Memory B cell (primary cell): ENCODE data around the gene TMEM141.

ENCODE experiments used
- ATAC-seq: fragments of 150-1000 bp; cut with Tn5 transposase; 2 replicates; pipeline ENCODE4 v1.10.0; 2021; ENCODE audit warnings: low read depth, mild to moderate bottlenecking, moderate library complexity
- DNase-seq, 2 donors: peaks; one replicate each; pipeline ENCODE4 v3.0.0; 2022; ENCODE audit warnings: low spot score in 2 of 2
- H3K27ac Mint-ChIP-seq: one replicate; pipeline ENCODE4 v1.8.0; 2022; ENCODE audit warnings: mild to moderate bottlenecking, moderate library complexity, mixed read lengths
- H3K27me3 Mint-ChIP-seq: one replicate; pipeline ENCODE4 v1.8.0; 2022; ENCODE audit warnings: mixed read lengths
- H3K36me3 Mint-ChIP-seq: one replicate; pipeline ENCODE4 v1.8.0; 2022; ENCODE audit warnings: mild to moderate bottlenecking, mixed read lengths
- H3K4me1 Mint-ChIP-seq: one replicate; pipeline ENCODE4 v1.8.0; 2022; ENCODE audit warnings: mixed read lengths
- H3K4me3 Mint-ChIP-seq: one replicate; pipeline ENCODE4 v1.8.0; 2022; ENCODE audit warnings: mild to moderate bottlenecking, moderate library complexity, mixed read lengths
- H3K9me3 Mint-ChIP-seq: one replicate; pipeline ENCODE4 v1.8.0; 2022; ENCODE audit warnings: mixed read lengths

Gene TMEM141

DNA sequence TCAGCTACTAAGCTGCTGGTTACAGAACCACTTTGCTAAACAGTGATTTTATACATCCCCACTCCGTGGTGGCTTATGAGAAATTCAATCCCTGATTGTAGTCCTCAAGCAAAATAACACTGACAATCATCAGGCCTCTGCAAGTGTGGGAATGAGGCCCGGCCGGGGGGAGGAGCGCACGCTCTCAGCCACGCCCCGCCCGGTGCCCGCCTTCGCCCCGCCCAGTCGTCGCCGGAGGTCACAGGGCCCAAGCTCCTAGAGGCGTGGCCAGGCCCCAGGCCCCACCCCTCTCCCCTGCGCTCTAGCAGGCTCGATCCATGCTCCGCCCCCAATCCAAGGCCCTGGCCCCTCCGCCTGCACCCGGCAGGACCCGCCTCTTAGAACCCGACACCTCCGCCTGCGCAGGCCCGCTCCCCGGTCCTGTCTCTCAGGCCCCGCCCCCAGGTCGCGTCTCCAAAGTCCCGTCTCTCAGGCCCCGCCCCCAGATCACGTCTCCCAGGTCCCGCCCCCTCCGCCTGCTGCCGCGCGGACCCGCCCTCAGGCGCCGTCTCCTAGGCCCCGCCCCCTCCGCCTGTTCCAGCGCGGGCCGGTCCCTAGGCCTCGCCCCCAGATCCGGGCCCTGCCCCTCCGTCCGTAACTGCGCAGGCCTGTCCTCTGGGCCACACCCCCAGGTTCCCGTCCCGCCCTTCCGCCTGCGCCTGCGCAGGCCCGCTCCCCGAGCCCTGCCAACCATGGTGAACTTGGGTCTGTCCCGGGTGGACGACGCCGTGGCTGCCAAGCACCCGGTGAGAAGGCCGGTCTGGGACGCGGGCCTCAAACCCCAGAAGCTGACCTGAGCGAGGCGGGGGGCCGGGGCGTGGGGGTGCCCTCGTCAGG is at the start of gene TMEM141:
Gene TMEM141 (plus strand): TSS at position 705 of the 876 bp plus-strand sequence. CDS start 27 bp downstream, at position 732.
- DNase-seq (peak; percentile 99), ATAC-seq (peak; percentile 80)
- H3K4me1 Mint-ChIP-seq = peaks cover 12% of the 10 kb centered on the region
- peak within 1 kb of the TSS; percentile 98 for H3K27ac Mint-ChIP-seq
- peak within 1 kb of the TSS; percentile 91 for H3K4me3 Mint-ChIP-seq
- H3K36me3 Mint-ChIP-seq = no peaks in the 10 kb centered on the region
- no peaks in the 10 kb centered on the region for H3K27me3 Mint-ChIP-seq
- no peaks in the 10 kb centered on the region for H3K9me3 Mint-ChIP-seq

DNA sequence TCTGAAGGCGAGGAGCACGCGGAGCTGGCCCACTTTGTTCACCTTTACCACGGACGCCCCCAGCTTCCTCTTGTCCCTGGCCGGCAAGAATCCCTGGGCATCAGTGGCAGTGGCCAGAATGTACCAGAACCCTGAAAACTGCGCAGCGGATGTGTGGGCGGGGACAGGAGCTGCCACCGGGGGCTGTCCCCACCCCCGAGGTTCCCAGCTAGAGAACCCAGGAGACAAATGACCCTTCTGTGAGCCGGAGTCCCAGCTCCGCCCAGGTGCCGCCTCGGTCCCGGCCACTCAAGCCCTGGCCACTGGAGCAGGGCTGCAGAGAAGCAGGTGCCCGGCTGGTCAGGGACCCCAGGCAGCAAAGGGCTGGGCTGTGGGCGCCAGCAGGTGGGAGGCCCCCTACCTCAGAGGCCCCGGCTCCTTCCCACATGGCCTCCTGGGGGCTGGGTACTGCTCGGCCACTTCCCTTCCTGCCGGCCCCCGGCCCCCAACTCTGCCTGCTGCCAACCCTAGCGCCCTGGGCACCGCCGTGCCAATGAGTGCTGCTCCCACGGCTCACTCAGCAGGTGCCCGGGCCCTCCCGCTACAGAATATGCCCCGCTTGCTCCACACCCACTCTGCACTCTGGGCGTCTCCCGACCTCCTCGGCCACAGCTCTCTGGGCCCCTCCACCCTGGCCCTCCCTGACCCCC is 49.1 kb upstream of the TMEM141 start:
- Mint-ChIP-seq H3K27ac (peak overlapping the region; percentile 79), H3K27me3 (no peaks in the 10 kb centered on the region), H3K36me3 (peaks cover 14% of the 10 kb centered on the region), H3K4me1 (peaks cover 18% of the 10 kb centered on the region), H3K4me3 (peak overlapping the region; percentile 92), H3K9me3 (no peaks in the 10 kb centered on the region)
- no peak for DNase-seq
- peak; percentile 72 for ATAC-seq

DNA sequence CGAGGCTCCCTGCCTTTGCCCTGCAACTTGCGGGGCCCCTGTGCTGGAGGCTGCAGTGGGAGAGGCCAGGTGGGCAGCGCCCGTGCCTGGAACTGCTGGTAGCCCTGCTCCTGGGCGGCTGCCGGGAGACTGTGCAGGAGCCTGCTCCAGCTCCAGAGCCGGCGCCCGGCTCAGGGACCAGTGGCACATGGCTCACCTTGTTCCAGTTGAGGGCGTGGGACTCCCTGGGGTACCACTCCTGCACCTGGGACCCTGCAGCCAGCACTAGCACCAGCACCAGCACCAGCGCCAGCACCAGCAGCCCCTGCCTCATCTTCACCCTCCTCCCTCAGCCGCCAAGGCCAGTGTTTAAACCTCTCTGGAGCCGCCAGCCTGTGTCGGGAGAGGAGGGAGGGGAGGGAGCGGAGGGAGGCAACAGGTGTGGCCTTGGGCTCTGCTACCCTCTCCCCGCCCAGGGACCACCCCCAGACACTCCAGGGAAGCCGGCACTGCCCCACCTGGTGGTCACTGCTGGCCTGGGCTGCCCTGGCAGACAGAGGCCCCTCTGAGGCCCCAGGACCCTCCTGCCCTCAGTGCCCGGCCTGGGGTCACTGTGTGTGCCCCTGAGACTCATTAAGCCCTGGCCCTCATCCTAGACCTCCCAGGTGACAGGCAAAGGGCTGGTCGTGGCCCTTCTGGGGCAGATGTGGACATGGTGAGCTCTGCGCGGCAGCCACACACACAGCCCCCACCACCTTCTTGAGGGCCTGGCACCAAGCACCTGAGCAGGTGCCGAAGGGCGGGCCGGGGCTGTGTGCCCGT is 48.4 kb upstream of the TMEM141 start, which contains the start of gene LCN10:
Gene LCN10 (minus strand): TSS at position 350 of the 801 bp plus-strand sequence. CDS start 37 bp downstream, at position 313.
- peak within 1 kb of the TSS; percentile 92 for H3K4me3 Mint-ChIP-seq
- no peaks in the 10 kb centered on the region for H3K9me3 Mint-ChIP-seq
- H3K27me3 Mint-ChIP-seq = no peaks in the 10 kb centered on the region
- no peak for DNase-seq
- H3K36me3 Mint-ChIP-seq = peaks cover 14% of the 10 kb centered on the region
- peak within 1 kb of the TSS; percentile 79 for H3K27ac Mint-ChIP-seq
- ATAC-seq = peak; percentile 9
- peaks cover 19% of the 10 kb centered on the region for H3K4me1 Mint-ChIP-seq

DNA sequence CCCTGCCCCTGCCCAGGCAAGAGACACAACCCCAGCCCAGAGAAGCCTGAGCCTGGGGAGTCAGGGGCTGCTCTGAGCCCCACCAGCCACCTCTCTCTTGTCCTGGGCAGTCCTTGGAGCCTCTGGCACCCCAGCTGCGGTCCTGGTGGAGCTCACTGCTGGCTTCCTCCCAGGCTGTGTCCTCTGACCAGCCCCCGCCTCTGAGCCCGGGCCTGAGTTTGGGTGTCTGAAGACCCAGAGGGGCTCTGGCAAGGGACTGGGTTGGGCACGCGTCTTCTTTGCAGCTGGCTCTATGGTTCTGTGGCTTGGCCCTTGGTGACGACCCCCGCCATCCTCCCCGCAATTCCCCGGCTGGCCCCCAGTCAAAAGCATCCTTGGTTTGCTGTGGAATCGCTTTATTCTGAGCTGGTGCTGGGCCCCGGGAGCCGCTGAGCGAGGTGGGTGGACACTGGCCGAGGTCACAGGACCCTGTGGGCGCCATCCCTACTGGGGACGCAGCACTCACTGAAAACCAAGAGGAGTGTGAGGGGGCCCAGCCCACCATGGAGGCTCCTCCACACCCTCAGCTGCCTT is 47.4 kb upstream of the TMEM141 start:
- ATAC-seq = no peak
- Mint-ChIP-seq H3K27ac (peak overlapping the region; percentile 79), H3K4me1 (peaks cover 25% of the 10 kb centered on the region), H3K36me3 (peaks cover 8% of the 10 kb centered on the region), H3K9me3 (no peaks in the 10 kb centered on the region), H3K27me3 (no peaks in the 10 kb centered on the region), H3K4me3 (peak overlapping the region; percentile 56)
- no peak for DNase-seq

DNA sequence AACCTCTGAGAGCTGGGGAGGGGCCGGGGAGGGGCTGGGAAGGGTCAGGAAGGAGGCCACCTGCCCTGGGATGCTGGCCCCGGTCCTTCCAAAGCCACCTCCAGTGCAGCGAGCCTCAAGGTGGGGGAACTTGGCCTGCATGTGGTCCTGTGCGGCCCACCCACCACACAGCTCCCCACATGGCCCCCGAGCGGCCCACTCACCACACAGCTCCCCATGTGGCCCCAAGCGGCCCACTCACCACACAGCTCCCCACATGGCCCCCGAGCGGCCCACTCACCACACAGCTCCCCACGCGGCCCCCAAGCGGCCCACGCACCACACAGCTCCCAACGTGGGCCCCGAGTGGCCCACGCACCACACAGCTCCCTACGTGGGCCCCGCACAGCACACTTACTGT is 46.4 kb upstream of the TMEM141 start:
- H3K27me3 Mint-ChIP-seq = no peaks in the 10 kb centered on the region
- no peak overlapping the region for H3K4me3 Mint-ChIP-seq
- peaks cover 32% of the 10 kb centered on the region for H3K4me1 Mint-ChIP-seq
- no peaks in the 10 kb centered on the region for H3K9me3 Mint-ChIP-seq
- H3K27ac Mint-ChIP-seq = no peak overlapping the region
- ATAC-seq = no peak
- DNase-seq = no peak
- peaks cover 1% of the 10 kb centered on the region for H3K36me3 Mint-ChIP-seq

DNA sequence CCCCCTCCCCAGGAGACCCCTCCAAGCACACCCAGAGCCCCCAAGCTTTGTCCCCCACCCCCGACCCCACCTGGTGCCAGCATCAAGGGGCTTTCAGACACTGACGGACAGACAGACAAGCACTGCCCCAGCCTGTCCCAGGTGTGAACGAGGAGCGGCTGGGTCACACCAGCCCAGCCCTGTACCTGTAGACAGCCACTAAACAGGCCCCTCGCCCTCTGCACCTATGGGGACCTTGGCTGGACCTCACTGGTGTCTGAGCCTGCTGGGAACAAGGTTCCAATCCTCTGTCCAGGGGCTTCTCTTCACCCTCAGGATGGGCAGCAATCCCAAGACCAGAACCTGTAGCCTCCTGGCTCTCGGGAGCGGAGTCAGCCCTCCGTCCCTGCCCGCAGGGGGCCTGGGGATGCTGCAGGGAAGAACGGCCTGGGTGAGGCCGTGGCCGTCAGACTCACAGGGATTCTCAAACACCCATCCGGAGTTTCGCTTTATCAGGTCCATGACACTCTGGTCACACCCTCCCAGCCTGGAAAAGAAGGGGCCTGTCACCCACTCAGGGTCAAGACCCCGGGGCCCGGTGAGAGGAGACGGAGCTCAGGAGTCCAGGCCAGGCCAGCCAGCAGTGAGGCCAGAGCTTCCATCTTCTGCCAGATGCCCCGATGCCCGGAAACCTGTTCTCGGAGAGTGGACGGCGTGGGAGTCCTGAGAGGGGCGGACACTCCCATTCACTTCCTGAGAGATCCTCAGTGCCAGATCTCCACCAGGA is 45.6 kb upstream of the TMEM141 start:
- Mint-ChIP-seq H3K4me3 (no peak overlapping the region), H3K4me1 (peaks cover 36% of the 10 kb centered on the region), H3K27ac (no peak overlapping the region), H3K9me3 (peaks cover under 1% of the 10 kb centered on the region), H3K27me3 (no peaks in the 10 kb centered on the region), H3K36me3 (peaks cover 1% of the 10 kb centered on the region)
- ATAC-seq = no peak
- no peak for DNase-seq

DNA sequence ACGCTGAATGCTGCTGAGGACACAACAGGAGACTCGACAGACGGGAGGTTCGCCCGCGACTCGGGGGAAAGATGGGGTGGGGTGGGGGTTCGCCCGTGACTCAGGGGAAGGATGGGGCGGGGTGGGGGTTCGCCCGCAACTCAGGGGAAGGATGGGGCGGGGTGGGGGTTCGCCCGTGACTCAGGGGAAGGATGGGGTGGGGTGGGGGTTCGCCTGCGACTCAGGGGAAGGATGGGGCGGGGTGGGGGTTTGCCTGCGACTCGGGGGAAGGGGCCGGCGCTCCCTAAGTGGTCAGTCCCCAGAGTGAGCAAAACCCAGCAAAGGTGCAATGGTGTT is 45.0 kb upstream of the TMEM141 start:
- Mint-ChIP-seq H3K4me1 (peaks cover 40% of the 10 kb centered on the region), H3K27ac (no peak overlapping the region)
- no peak for ATAC-seq

DNA sequence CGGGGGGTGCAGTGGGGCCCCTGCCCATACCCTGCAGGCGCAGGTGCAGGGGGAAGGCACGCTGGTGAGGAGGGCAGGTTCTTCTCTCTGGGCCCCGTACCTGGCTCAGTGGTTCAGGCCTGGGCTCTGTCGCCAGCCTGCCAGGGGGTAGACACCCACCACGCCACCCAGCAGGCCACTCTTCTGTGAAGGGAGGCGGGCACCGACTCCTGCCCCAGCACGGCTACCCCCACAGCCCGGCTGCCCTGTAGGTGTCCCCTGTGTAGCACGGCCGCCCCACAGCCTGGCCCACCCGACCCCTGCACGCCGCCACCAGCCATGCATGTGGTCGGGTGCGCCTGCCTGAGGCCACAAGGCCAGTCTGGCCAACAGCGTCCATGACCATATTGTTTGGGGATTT is 44.5 kb upstream of the TMEM141 start:
- H3K27me3 Mint-ChIP-seq = no peaks in the 10 kb centered on the region
- H3K36me3 Mint-ChIP-seq = peaks cover 1% of the 10 kb centered on the region
- H3K27ac Mint-ChIP-seq = no peak overlapping the region
- DNase-seq (no peak), ATAC-seq (no peak)
- H3K9me3 Mint-ChIP-seq = peaks cover 2% of the 10 kb centered on the region
- no peak overlapping the region for H3K4me3 Mint-ChIP-seq
- peaks cover 38% of the 10 kb centered on the region for H3K4me1 Mint-ChIP-seq

More for the DNA sequence above, 45.0 kb upstream of the TMEM141 start:
- H3K4me3 Mint-ChIP-seq = no peak overlapping the region
- H3K27me3 Mint-ChIP-seq = no peaks in the 10 kb centered on the region
- peaks cover 1% of the 10 kb centered on the region for H3K36me3 Mint-ChIP-seq
- H3K9me3 Mint-ChIP-seq = peaks cover 2% of the 10 kb centered on the region
- DNase-seq = no peak

DNA sequence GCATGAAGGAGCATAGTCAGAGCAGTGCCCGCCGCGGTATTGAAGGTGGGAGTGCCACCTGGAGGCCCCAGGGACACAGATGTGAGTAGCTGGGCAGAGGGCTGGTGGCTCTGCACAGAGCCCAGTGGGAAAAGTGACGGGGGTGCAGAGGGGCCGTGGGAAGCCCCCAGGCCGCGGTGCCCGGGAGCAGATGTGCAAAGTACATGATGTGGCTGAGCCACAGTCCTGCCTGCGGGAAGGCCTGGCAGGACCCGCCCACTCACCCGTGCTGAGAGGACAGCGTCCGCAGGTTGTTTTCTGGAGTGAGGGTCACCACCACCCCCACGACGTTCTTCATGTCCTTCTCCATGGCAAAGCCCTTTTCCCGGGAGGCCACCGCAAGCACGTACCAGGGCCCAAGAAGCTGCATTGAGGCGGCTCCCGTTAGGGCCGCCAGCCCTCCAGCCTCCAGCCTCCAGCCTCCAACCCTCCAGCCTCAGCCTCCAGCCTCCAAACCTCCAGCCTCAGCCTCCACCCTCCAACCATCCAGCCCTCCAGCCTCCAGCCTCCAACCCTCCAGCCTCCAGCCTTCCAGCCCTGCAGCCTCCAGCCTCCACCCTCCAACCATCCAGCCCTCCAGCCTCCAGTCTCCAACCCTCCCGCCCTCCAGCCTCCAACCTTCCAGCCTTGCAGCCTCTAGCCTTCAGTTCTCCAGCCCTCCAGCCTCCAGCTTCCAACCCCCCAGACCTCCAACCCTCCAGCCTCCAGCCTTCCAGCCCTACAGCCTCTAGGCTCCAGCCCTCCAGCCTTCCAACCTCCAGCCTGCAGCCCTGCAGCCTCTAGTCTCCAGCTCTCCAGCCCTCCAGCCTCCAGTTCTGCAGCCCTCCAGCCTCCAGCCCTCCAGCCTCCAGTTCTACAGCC is 43.7 kb upstream of the TMEM141 start:
- ATAC-seq (no peak), DNase-seq (no peak)
- H3K36me3 Mint-ChIP-seq = peaks cover 2% of the 10 kb centered on the region
- no peak overlapping the region for H3K4me3 Mint-ChIP-seq
- peaks cover 4% of the 10 kb centered on the region for H3K9me3 Mint-ChIP-seq
- peak overlapping the region; percentile 72 for H3K27ac Mint-ChIP-seq
- H3K27me3 Mint-ChIP-seq = no peaks in the 10 kb centered on the region
- H3K4me1 Mint-ChIP-seq = peaks cover 38% of the 10 kb centered on the region

DNA sequence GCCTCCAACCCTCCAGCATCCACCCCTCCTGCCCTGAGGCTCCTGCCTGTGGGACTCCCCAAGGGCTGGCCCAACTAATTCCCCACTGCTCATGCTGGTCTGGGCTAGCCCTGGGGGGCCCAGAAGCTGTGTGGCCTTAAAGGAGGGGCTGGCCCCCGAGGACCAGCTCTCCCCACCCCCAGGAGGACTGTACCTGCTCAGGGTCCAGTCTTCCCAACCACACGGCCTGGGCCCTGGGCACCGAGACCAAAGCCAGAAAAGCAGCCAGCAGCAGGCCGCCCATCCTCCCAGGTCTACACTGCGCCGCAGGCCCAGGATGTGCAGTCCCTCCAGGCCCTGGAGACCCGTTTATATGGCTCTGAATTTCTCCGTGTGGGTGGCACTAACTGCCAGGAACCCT is 42.9 kb upstream of the TMEM141 start, which contains the start of gene LCN6:
Gene LCN6 (minus strand): TSS at position 325 of the 400 bp plus-strand sequence. CDS start 42 bp downstream, at position 283.
- peaks cover 7% of the 10 kb centered on the region for H3K9me3 Mint-ChIP-seq
- H3K4me3 Mint-ChIP-seq = peak within 1 kb of the TSS; percentile 49
- peaks cover 5% of the 10 kb centered on the region for H3K36me3 Mint-ChIP-seq
- ATAC-seq = no peak
- H3K27ac Mint-ChIP-seq = peak within 1 kb of the TSS; percentile 90
- H3K4me1 Mint-ChIP-seq = peaks cover 36% of the 10 kb centered on the region
- H3K27me3 Mint-ChIP-seq = no peaks in the 10 kb centered on the region
- DNase-seq = no peak

DNA sequence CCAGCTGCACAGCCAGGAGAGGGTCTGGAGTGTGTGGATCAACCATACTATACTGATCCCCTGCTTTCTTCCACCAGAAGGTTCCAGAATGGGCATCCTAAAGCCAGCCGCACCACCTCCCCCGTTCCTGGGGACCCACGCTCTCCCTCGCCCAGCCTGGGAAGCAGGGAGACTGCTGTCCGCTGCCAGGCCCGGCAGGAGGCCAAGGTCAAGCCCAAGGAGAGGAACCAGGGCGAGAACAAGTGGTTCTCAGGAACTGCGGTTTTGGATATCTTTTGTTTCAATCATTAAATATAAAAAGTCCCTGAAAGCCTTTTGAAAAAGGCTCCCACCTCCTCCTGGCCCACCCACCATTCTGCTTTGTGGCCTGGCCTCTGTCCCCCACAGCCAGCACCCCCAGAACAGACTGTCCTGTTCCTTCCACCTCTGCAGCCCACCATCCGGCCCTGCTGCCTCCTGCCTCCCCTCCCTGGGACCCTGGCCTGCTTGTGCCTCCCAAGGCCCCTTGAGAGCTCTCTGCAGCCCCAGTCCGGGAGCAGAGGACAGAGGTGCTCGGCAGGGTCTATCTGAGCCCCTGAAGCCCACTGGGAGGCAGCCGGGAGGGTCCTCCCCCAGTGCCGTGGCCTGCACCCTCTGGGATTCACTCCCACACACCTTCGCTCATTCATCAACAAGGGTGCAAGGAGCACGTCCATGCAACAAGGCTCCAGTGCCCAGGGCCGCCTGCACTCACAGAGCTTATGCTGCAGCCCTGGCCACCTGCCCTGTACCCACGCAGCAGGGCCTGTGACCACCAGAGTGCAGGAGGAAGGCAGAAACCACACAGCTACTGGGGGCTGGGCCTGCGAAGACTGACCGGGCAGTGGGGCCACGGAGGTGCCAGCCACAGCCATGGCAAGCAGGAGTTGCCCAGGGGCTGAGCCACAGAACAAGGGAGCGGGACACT is 42.2 kb upstream of the TMEM141 start:
- Mint-ChIP-seq H3K9me3 (peaks cover 7% of the 10 kb centered on the region), H3K4me3 (peak overlapping the region; percentile 49), H3K4me1 (peaks cover 34% of the 10 kb centered on the region), H3K27ac (peak overlapping the region; percentile 90), H3K27me3 (no peaks in the 10 kb centered on the region), H3K36me3 (peaks cover 5% of the 10 kb centered on the region)
- peak; percentile 2 for ATAC-seq
- no peak for DNase-seq
